Activated CD4-positive, CD25-positive, alpha-beta regulatory T cell treated with anti-CD3 and anti-CD28 coated beads, Interleukin-2, amount 50 U/mL, for 16 hours (primary cell): ENCODE data around the gene APLP2.

ENCODE experiments used
- DNase-seq: peaks from one replicate; pipeline ENCODE4 v3.0.0-alpha.2; 2020; ENCODE audit warnings: low read depth, low spot score

Gene APLP2

GRCh38 chr11:130055617-130056016, 14.1 kb upstream of the APLP2 start:
- DNase-seq, result no peak

DNA sequence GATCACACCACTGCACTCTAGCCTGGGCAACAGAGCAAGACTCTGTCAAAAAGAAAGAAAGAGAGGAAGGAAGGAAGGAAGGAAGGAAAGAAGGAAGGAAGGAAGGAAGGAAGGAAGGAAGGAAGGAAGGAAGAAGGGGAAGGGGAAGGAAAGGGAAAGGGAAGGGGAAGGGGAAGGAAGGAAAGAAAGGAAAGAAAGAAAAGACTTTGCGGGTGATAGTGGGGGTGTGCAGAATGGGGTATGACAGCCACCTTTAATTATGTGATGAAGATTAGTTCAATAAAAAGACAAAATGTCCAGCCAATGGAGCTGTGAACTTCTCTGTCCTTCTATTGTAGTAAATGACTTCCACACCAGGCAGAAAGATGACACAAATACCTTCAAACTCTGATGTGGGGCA, 8.7 kb upstream of the APLP2 start:
- no peak for DNase-seq

GRCh38 chr11:130062026-130062425, 7.7 kb upstream of the APLP2 start:
- DNase-seq, result no peak

- no peak for DNase-seq
Observed at GRCh38 chr11:130063451-130063850, 6.2 kb upstream of the APLP2 start.

DNA sequence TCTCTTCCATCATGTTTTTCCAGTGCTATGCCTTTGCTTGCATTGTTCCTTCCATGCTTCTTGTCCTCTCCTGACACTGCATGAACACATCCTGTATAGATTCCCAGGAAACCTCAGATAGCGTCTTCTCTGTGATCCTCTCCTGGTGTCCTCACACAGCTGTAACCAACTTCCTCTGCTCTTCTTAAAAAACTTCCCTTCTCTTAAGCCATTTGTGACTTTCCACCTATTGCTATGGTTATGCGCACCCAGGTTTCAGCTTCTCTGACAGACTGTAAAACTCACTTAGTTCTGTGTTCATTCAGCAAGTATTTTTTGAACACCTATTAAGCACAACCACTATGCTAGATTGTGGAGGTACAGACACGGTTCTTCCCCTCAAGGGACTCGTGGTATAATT, 5.1 kb upstream of the APLP2 start:
- no peak for DNase-seq

- DNase-seq, result no peak
Observed at GRCh38 chr11:130066338-130066737, 3.4 kb upstream of the APLP2 start.

GRCh38 chr11:130068546-130068985, 1.1 kb upstream of the APLP2 start:
- no peak for DNase-seq

DNA sequence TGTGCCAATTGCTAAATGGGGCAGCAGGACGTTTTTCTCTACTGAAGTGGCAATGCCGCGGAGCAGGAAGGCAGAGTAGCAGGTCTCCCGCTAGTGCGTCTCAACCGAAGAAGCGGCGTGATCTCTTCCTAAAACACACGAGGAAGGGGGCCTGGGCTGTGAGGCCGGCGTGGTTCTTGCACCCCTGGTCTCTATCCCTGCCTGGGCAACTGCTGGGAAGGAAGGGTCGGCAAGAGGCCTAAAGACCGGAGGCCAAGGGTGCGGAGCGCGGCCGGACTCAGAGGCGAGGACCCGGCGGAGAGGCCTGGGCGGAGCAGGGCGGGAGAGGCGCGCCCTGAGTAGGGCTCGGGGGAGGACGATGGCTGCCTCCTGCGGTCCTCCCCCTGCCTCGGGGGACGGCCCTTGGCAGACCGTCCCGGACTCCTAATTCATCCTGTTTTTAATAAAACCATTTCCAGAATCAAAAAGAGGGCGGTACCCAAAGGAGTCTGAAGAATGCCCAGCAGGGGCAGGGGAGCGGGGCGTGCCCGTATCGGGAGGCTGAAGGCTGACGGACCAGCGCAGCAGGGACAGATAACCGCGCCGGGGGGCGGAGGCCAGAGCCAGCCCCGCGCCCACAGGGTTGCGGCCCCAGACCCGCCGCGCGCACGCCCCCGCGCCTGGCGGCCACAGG, 572 bp upstream of the APLP2 start:
- DNase-seq, result peak; percentile 8

DNA sequence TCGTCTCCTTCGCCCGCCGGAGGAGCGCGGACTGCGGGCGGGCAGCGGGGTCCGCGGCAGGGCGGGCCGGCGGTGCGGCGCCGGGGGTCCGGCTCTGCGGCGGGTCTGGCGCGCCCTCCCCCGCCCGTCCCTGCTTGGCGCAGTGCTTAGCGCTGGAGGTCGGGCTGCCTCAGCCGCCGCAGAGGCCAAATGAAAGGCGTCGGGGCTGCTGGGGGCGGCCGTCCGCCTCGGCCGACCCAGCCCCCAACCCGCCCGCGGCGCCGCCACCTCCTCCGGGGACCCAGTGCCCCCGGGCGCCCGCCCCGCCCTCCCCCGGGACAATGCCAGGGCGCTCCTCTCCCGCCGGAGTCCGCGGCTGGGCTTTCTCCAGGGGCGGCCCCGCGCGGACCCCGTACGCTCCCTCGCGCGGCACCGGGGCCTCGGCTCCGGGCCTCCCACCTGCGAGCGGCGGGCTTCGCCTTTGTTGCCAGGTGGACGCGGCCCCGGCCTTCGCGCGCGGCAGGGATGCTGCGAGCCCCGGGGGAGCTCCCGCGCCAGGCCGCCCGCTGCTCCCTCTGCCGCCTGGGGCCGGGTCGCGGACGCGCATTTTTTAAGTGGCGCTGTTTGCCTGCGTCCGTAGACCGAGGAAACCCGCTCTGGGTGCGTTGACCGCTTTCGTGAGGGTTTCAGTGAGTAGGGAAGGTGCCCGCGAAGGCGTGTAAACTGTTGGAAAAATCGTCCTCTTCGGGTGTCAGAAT, 583 bp downstream of the APLP2 start:
- peak; percentile 15 for DNase-seq

GRCh38 chr11:130070846-130071200, 1.1 kb downstream of the APLP2 start:
- no peak for DNase-seq

DNA sequence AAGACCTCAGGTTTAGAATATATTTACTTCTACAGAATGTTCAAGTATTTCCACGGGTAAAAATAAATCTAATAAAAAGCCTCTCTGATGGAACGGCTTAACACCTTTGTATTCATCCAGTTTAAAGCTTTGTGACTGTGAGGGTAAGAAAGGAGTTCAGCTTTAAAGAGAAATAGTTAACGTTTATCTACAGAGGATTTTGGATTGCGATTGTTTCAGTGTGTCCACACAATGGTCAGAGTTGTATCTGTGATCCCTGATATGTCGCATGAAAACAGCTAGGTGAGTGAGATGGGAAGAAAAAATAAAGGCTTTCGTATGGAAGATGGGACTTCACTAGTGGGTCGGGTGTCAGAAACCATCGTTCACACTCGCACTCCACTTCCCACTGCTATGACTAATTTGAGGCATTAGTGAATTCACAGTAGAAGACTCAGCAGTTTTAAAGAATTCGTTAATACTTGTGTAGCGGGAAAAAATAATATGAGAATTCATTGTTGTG, 1.6 kb downstream of the APLP2 start:
- no peak for DNase-seq

GRCh38 chr11:130074736-130075135, 5.0 kb downstream of the APLP2 start:
- no peak for DNase-seq

- no peak for DNase-seq
Observed at GRCh38 chr11:130076778-130077481, 7.2 kb downstream of the APLP2 start.

DNA sequence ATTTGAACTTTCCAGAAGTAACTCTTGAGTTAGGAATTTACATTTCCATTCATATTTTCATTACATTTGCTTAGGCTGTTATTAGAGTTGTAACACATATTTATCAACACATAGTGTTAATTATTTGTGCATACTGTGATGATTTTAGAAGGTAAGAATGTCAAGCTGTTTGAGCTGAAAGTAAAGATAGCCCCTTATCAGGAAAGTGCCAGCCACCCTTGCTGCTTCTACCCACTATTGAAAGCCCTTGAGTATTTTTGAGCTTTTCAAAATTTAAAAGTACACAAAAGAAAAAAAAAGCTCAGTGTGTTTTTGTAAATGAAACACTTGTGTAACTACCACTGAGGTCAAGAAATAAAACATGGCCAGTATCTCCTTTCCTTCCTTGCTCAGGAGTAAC, 8.0 kb downstream of the APLP2 start:
- no peak for DNase-seq

DNA sequence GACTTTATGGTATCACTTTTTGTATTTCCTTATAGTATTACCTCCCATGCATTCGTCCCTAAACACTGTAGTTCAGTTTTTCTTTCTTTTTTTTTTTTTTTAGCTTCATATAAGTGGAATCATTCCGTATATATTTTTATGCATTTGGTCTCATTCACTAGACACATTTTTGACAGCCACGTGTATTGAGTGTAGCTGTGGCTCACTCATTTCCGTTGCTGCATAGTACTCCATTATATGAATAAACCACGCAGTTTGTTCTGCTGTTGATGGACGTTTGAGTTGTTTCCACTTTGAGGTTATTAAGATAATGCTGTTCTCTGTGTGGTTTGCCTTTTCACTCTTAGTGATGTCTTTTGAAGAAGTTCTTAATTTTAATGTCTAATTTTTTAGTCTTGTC, 8.4 kb downstream of the APLP2 start:
- no peak for DNase-seq

DNA sequence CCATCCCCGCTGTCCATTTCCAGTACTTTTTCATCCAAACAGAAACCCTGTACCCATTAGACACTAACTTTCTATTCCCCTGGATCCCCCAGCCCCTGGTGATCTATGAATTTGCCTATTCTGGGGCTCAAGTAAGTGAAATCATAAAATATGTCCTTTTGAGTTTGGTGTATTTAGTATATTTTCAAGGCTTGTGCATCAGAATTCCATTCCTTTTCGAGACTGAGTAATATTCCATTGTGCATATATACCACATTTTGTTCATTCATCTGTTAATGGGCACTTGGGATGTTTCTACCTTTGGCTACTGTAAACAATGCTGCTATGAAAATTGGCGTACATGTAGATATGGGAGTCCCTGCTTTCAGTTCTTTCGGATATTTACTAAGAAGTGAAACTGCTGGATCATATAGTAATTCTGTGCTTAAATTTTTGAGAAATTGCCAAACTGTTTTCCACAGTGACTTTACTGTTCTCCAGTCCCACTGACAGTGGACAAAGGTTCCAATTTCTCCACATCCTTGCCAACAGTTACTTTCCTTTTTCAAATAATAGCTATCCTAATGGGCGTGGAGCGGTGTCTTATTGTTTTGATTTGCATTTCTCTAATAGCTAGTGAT, 16.1 kb downstream of the APLP2 start:
- DNase-seq, result no peak

GRCh38 chr11:130086669-130087068, 17.0 kb downstream of the APLP2 start:
- DNase-seq, result no peak

- no peak for DNase-seq
Observed at GRCh38 chr11:130087294-130087926, 17.7 kb downstream of the APLP2 start.

DNA sequence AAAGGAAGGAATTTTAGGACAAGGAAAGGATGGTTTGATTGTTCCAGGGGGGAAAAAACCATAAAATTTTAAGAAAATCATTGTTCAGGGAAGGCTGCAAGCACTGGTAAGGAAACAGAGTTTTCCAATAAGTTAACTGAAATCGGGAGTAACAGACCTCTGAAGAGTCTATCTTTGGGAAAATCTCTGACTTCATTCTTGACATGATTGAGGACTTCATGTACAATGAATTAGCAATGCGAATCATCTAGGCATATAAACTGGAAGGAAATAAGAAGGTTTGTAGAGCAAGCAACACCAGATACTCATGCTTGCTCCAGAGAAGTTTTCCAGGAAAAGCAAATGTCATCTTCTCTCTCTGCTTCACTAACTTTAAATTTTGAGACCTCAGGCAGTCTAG, 18.5 kb downstream of the APLP2 start:
- DNase-seq, result no peak

GRCh38 chr11:130088919-130089673, 19.4 kb downstream of the APLP2 start:
- no peak for DNase-seq

DNA sequence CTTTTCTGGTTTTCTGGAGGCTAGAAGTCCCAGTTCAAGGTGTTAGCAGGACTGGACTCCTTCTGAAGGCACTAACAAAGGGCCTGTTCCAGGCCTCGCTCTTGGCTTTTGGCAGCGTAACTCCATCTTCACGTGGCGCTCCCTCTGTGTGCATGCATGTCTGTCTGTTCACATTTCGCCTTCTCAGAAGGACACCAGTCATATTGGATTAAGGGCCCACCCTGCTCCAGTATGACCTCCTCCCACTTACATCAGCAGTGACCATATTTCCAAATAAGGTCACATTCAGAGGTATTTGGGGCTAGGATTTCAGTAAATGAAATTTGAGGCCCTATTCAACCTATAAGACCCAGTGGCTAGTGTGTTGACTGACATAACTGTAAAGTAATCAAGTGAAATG, 20.0 kb downstream of the APLP2 start:
- no peak for DNase-seq
